ENCODE data around the gene GARIN5A.

GARIN5A gene

DNA sequence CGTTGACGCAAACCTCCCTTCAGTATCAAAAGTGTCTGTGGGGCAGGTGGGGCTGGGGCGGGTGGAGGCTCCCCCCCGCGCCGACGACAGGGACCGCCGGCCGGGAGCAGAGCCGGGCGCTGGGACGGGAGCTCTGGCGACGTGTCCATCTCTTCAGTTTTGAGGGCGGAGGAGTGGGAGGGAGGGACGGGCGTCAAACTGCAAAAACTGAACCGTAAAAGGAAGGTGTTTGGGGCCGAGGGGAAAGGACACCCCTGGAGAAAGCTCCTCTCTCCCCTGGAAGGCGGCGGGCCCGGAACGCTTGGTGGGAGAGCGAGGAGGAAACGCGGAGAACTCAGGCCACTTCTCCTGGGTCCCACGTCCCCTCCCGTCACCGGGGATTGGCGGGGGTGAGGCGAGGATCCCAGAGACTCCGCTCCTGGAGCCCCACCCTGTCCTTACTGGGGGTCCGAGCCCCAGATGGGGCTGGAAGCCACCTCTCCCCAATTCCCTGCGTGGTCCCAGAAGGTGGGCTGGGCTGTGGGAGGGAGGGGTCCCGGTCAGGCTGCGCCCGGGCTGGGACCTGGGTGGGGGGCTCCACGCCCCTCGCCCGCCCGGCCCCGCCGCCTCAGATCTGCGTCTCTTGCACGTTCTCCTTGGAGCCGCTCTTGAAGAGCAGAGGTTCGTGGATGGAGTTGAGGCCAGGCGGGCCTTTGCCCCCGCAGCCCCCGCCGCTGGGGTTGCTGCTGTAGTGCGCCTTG lies 40.5 kb upstream of the GARIN5A start:
- TF ChIP-seq, protein P1, sequence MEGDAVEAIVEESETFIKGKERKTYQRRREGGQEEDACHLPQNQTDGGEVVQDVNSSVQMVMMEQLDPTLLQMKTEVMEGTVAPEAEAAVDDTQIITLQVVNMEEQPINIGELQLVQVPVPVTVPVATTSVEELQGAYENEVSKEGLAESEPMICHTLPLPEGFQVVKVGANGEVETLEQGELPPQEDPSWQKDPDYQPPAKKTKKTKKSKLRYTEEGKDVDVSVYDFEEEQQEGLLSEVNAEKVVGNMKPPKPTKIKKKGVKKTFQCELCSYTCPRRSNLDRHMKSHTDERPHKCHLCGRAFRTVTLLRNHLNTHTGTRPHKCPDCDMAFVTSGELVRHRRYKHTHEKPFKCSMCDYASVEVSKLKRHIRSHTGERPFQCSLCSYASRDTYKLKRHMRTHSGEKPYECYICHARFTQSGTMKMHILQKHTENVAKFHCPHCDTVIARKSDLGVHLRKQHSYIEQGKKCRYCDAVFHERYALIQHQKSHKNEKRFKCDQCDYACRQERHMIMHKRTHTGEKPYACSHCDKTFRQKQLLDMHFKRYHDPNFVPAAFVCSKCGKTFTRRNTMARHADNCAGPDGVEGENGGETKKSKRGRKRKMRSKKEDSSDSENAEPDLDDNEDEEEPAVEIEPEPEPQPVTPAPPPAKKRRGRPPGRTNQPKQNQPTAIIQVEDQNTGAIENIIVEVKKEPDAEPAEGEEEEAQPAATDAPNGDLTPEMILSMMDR (IDR thresholded peaks at IDR 0.05; ENCODE audit: low read depth, low read length) = no peak
- H3K4me3 ChIP-seq (ENCODE audit: low read depth, low read length) = no peak overlapping the region

DNA sequence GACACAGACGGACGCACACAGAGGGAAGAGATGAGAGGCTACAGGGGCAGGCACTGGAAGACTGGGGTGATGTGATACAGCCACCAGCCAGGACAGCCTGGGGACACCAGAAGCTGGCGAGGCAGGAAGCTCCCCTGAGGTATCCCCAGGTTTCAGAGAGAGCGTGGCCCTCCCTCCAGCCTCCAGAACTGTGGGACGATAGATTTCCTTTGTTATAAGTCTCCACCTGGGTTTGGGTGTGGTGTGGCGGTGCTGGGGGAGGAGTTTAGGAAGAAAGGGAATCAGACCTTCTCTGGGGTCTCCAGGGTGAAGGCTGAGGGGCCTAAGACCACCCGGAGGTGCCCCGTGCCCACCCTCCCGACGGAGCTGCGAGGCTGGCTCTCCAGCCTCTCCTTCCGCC lies 39.8 kb upstream of the GARIN5A start:
- TF ChIP-seq, protein P1 (IDR thresholded peaks at IDR 0.05; ENCODE audit: low read depth, low read length) = no peak
- no peak overlapping the region for H3K4me3 ChIP-seq (ENCODE audit: low read depth, low read length)

DNA sequence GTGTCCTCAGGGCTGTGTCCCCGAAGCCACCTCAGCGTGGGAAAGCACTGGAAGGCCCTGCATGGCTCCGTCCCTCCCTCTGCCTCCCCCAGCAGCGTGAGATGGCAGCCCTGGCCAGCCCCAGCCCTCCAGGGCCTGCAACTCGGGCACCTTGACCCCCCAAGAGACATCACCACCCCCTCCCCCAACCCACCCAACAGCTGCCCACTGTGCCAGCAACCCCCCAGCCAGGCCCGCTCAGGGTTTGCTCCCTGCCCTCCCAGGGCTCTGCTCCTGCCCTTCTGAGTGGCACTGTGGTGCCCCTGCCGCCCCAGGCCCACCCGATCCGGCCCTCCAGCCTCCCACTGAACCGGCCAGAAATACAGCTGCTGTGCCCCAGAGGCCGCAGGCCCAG lies 38.5 kb upstream of the GARIN5A start:
- H3K4me3 ChIP-seq (ENCODE audit: low read depth, low read length) = no peak overlapping the region
- TF ChIP-seq, protein P1 (IDR thresholded peaks at IDR 0.05; ENCODE audit: low read depth, low read length) = no peak

DNA sequence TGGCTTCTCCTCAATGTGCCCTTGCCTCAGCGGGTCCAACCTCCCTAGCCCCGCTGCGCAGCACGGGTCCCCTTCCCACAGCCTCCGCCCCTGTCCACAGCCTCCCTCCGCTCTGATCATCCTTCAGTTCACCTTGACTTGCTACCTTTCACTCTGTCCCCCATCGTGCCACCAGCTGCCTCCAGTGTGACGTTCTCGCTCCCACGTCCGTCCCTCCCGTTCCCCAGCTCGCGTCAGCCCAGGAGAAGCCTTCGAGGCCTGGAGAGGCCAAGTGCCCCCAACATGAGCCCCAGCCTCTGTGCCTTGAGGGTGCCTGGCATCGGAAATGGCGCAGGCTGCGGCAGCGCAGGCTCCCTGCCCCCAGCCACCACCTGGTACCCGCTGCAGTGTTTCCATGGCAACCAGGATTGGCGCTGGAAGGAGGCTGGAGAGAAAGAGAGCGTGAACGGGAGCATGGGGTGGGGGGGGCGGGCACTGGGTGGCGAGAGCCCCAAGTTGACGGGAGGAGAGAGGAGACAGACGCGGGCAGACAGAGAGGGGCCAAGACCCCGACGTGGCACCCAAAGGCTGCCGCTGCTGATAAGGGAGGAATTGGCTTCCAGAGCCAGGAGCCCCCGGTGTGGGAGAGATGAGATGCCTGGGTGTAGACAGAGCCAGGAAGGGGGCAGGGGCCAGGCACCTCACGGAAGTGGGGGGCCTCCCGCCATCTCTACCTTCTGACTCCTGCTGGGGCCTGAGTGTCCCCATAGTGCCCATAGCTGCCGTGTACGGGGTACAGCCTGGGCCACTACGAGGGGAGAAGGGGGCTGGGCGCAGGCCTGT lies 37.9 kb upstream of the GARIN5A start:
- TF ChIP-seq, protein P1 (IDR thresholded peaks at IDR 0.05; ENCODE audit: low read depth, low read length) = no peak
- H3K4me3 ChIP-seq (ENCODE audit: low read depth, low read length) = no peak overlapping the region

DNA sequence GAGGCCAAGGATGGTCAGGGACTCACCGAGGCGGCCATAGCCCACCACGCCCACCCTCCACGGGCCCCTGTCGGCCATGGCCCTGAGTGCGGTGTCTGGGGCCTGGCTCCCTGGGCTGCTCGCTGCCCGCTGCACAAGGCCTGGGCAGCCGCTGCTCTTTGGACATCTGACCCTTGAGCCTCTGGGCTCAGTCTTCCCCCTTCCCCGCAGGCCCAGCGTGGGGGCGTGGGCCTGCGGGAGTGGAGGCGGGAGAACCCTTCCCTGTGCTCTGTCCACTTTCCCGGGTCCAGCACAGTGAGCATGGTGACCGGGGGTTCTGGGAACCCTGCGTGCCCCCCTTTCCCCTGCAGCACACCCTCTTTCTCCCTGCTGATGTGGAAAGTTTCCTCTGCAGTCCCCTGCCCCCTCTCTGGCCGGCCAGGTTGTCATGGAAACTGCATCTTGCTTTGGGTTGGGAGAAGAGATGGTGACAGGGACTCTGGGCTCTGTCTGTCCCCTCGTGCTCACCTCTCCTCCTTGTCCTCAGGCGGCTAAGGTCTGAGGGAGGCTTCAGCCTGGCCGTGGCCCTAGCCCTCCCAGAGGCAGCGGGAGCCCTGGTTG lies 37.2 kb upstream of the GARIN5A start, which contains the start of gene ASPDH:
ASPDH (minus strand) TSS at position 168 of the 600 bp plus-strand sequence; CDS start at position 78, 90 bp downstream.
- H3K4me3 ChIP-seq (ENCODE audit: low read depth, low read length) = no peak within 1 kb of the TSS
- TF ChIP-seq, protein P1 (IDR thresholded peaks at IDR 0.05; ENCODE audit: low read depth, low read length) = no peak

DNA sequence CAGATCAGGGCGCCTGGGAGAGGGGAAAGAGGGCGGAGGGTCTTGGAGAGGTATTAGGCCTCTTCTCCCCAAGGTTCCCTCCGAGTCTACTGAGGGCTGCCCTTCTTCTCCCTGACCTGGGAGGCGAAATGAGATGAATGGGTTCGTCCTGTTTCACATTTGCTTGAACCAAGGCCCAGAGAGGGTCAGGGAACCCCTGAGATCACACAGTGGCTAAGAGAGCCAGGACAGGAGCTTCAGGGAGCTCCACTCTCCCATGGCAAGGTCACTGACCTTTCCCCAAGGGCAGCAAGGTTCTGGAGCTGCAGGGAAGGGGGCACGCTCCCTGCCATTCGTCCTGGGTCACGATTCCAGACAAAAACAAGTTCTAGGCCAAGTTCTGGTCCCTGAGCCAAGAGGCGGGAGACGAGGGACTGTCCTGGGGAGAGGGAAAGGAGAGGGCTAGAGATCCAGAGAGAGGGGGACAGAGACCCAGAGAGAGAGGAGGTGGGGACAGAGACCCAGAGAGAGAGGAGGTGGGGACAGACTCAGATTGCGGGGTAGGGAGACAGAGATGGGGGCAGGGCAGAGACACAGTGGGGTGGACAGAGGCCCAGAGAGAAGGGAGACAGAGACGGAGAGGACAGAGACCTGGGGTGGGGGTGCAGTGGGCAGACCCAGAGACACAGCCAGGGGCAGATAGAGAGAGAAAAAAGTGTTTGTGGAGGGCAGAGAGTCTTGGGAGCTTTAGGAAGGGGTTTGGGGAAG lies 36.5 kb upstream of the GARIN5A start:
- no peak overlapping the region for H3K4me3 ChIP-seq (ENCODE audit: low read depth, low read length)
- TF ChIP-seq, protein P1 (IDR thresholded peaks at IDR 0.05; ENCODE audit: low read depth, low read length) = no peak

All from WI38 (cell line).